Naive B cell (primary cell): ENCODE measurements around the gene KIRREL3. TPM values are rescaled to one million over a fixed set of nuclear protein-coding genes. Genes with fewer than 3 reads are reported as not detected.
A peak's percentile ranks its signal among the peaks of the same experiment; 100 is the strongest.

ENCODE experiments used
- ATAC-seq, 2 donors: fragments of 150-1000 bp; cut with Tn5 transposase; 2 replicates each; pipeline ENCODE4 v1.10.0; 2021; ENCODE audit warnings: low read depth in 2 of 2, mild to moderate bottlenecking in 2 of 2, moderate library complexity in 2 of 2
- DNase-seq: peaks from one replicate; pipeline ENCODE4 v3.0.0; 2022
- H3K27ac Mint-ChIP-seq, 6 donors: one replicate each; pipeline ENCODE4 v1.8.0; 2020 to 2022; ENCODE audit warnings: mild to moderate bottlenecking in 6 of 6, mixed read lengths in 6 of 6, moderate library complexity in 5 of 6, inconsistent platforms in 2 of 6
- H3K27me3 Mint-ChIP-seq, 3 donors: one replicate each; pipeline ENCODE4 v1.8.0; 2021 to 2022; ENCODE audit warnings: mixed read lengths in 3 of 3, mild to moderate bottlenecking in 1 of 3
- H3K36me3 Mint-ChIP-seq, 2 donors: one replicate each; pipeline ENCODE4 v1.8.0; 2020 to 2022; ENCODE audit warnings: mixed read lengths in 2 of 2, inconsistent platforms in 1 of 2, mild to moderate bottlenecking in 1 of 2
- H3K4me1 Mint-ChIP-seq, 3 donors: one replicate each; pipeline ENCODE4 v1.8.0; 2020 to 2022; ENCODE audit warnings: mixed read lengths in 3 of 3, inconsistent platforms in 1 of 3, mild to moderate bottlenecking in 1 of 3, moderate library complexity in 1 of 3
- H3K4me3 Mint-ChIP-seq, 8 donors: one replicate each; pipeline ENCODE4 v1.8.0; 2020 to 2022; ENCODE audit warnings: mild to moderate bottlenecking in 8 of 8, mixed read lengths in 8 of 8, moderate library complexity in 8 of 8, inconsistent platforms in 2 of 8
- H3K9me3 Mint-ChIP-seq, 7 donors: one replicate each; pipeline ENCODE4 v1.8.0; 2020 to 2022; ENCODE audit warnings: mixed read lengths in 7 of 7, mild to moderate bottlenecking in 5 of 7, inconsistent platforms in 2 of 7, moderate library complexity in 1 of 7
- polyA plus RNA-seq, 6 donors: library from polyadenylated mRNA; unstranded; fragments of 300-500 nt; fragmentation: Illumina TruSeq; gene quantifications; one replicate each; pipeline ENCODE4 v1.2.3, GENCODE V29; 2021; ENCODE audit warnings: low read depth in 6 of 6

The KIRREL3 gene
- polyA plus RNA-seq, 6 donors from 2014 or later, result not detected

DNA sequence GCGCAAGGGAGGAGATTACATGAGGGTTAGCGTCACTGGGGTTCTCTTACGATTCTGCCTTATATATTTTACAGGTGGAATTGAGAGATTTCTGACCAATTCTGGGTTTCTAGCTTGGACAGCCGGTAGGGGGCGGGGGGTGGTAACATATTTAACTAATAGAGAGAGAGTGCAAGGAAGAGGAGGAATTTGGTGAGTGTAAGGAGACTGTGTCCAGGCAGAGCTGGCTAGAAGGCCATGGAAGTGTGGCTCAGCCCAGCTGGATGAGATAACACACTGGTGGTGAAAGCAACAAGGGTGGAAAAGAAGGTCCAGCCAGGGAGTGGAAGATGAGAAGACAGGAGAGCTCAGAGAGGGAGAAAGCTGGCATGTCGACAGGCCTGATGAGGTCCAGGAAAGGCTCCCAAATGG, 588.6 kb downstream of the KIRREL3 start:
- ATAC-seq, result no peak

DNA sequence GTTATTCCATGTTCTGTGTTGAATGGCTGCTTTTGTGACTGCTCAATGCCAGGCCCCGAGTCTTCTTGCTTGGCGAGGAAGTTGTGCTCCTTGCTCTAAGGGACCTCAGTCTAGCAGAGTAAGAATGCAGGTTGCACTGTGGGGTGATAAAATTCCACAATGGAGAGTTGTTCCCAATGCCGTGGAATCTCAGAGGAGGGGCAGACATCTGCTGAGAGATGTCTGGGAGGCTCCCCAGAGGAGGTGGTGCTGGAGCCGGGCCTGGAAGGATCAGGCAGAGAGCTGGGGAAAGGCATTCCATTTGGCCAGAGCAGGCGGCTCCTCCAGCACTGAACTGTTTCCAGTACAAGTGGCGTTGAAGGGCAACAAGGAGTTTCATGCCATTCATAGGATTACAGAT, 589.9 kb downstream of the KIRREL3 start:
- Mint-ChIP-seq H3K36me3 (no peaks in the 10 kb centered on the region), H3K9me3 (no peaks in the 10 kb centered on the region)

More for the DNA sequence above, 588.6 kb downstream of the KIRREL3 start:
- DNase-seq, result no peak
- Mint-ChIP-seq H3K4me3 (no peak overlapping the region), H3K4me1 (peaks cover 6 to 8% (median 8%) of the 10 kb centered on the region in 3 donors), H3K27me3 (peaks cover 0 to 8% (median 0%) of the 10 kb centered on the region in 3 donors), H3K9me3 (no peaks in the 10 kb centered on the region), H3K36me3 (no peaks in the 10 kb centered on the region), H3K27ac (peak overlapping the region in 2 of 6 donors; percentile 35 to 83)

DNA sequence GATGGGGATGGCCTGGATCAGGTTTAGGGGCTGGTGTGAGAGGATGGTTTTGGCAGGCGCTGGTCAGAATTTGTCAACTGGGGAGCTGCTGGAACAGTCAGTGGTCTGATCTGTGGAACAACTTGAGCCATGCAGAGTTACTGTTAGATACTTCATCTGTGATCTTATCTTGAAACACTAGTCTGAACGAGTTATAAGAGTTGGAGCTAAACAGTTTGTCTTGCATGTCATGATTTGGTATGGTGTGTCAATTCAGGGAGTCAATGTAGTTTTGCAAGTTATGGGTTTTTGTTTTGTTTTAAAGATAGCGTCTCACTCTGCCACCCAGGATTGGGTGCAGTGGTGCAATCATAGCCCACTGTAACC, 591.0 kb downstream of the KIRREL3 start:
- Mint-ChIP-seq H3K27ac (peak overlapping the region in 1 of 6 donors; percentile 19), H3K9me3 (no peaks in the 10 kb centered on the region), H3K4me1 (no peaks in the 10 kb centered on the region), H3K27me3 (peaks cover 0 to 1% (median 0%) of the 10 kb centered on the region in 3 donors), H3K4me3 (no peak overlapping the region), H3K36me3 (no peaks in the 10 kb centered on the region)
- no peak for ATAC-seq
- no peak for DNase-seq

More for the DNA sequence above, 589.9 kb downstream of the KIRREL3 start:
- ATAC-seq (no peak), DNase-seq (no peak)
- Mint-ChIP-seq H3K27ac (no peak overlapping the region), H3K4me1 (peaks cover 0 to 1% (median 0%) of the 10 kb centered on the region in 3 donors), H3K27me3 (peaks cover 0 to 8% (median 0%) of the 10 kb centered on the region in 3 donors), H3K4me3 (peak overlapping the region in 1 of 8 donors; percentile 17)

DNA sequence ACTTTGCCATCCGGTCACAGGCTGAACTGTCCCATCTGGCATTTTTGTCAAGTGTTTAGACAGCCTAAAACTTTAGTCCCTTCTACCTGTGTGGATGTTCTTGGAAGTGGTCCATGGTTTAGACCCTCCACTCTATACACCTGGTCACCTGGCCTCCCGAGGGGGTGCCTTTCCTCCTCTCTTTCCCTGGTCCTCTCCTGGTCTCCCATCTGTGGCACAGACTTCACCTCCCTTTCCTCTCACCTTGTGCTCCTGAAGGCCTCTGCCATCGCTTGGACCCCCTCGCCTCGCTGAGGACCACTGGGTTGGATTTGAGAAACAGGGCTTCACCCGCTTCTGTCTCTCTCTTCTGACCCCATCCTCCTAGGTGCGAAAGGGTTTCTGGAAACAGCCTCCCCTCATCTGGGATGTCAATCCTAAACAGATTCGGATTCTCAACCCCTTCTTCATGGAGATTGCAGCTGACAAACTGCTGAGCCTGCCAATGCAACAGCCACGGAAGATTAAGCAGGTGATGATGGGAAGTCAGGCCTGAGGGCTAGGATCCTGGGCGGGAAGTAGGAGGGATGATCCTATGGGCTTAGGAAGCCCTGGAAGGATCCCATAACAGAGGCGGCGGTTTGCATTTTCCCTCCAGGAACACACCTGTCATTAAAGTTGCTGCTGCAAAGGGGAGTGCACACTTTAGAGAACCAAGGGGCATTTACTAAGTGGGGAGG, 591.5 kb downstream of the KIRREL3 start:
- H3K9me3 Mint-ChIP-seq, result no peaks in the 10 kb centered on the region
- no peak overlapping the region for H3K4me3 Mint-ChIP-seq
- H3K36me3 Mint-ChIP-seq, result no peaks in the 10 kb centered on the region
- H3K27me3 Mint-ChIP-seq, result no peaks in the 10 kb centered on the region
- ATAC-seq (no peak), DNase-seq (no peak)
- no peaks in the 10 kb centered on the region for H3K4me1 Mint-ChIP-seq
- peak overlapping the region in 1 of 6 donors; percentile 19 for H3K27ac Mint-ChIP-seq

DNA sequence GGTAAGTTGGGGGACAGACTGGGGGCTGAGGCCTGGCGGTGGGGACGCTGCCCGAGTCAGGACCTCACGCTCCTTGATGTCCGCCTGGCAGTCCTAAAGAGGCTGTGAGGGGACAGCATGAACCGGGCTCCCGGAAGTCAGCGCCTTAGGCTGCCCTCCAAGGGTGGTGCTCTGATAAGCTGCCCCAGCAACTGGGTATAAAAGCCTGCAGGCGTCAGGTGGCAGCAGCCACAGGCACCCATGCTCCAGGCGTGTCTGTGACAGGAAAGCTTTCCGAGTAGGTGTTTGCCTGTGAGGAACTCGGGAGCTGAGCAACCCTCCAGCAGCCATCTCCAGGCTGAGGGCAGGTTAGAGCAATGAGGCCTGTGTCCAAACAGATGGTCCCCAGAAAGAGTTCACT, 592.1 kb downstream of the KIRREL3 start:
- DNase-seq (no peak), ATAC-seq (no peak)
- H3K4me1 Mint-ChIP-seq, result no peaks in the 10 kb centered on the region
- H3K4me3 Mint-ChIP-seq, result no peak overlapping the region
- H3K27me3 Mint-ChIP-seq, result no peaks in the 10 kb centered on the region
- no peaks in the 10 kb centered on the region for H3K9me3 Mint-ChIP-seq
- H3K36me3 Mint-ChIP-seq, result no peaks in the 10 kb centered on the region
- H3K27ac Mint-ChIP-seq, result peak overlapping the region in 1 of 6 donors; percentile 31

DNA sequence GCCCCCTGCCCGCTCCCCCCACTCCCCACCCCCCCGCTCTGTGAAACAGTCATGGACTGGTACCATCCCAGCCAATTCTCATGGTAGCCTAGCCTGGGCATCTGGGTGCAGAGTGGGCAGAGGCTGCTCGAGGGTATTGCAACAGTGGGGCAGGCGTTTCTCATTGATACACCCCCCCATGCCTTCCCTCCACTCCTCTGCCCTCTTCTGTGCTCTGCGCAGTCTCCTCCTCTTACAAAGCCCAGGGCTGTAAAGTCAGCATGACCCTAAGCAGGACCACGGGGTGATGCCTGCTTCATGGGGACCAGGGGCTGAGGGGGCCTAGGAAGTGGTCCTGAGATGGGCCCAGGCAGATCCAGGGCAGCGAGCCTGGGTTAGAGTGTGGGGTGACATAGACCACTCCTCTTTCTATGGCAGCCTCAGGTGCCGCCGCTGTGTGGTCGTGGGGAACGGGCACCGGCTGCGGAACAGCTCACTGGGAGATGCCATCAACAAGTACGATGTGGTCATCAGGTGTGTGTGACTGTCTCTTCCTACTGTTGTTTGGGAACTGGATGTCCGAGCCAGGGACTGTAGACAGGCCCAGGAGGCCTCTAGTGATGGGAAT, 592.8 kb downstream of the KIRREL3 start:
- no peak overlapping the region for H3K4me3 Mint-ChIP-seq
- H3K36me3 Mint-ChIP-seq, result no peaks in the 10 kb centered on the region
- H3K9me3 Mint-ChIP-seq, result no peaks in the 10 kb centered on the region
- ATAC-seq, result no peak
- H3K27me3 Mint-ChIP-seq, result no peaks in the 10 kb centered on the region
- no peak for DNase-seq
- H3K27ac Mint-ChIP-seq, result peak overlapping the region in 2 of 6 donors; percentile 41 to 47
- H3K4me1 Mint-ChIP-seq, result no peaks in the 10 kb centered on the region

DNA sequence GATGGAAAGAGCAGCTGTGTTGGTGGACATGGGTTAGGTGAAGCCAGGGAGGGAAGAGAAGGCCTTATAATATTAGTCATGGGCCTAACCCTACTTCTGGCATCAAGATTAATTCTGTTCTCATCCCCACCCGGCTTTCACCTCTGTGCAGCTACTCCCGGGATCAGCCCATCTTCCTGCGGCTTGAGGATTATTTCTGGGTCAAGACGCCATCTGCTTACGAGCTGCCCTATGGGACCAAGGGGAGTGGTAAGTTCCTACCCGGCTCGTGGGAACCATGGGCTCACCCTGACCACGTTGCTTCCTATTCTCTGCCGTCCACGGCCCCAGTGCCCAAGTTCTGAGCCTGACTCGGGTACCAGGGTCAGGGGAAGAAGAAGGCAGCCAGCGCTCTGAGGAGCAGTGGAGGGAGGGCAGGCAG, 593.5 kb downstream of the KIRREL3 start:
- H3K27me3 Mint-ChIP-seq, result peaks cover 0 to 1% (median 0%) of the 10 kb centered on the region in 3 donors
- no peak for DNase-seq
- H3K4me1 Mint-ChIP-seq, result no peaks in the 10 kb centered on the region
- no peak overlapping the region for H3K4me3 Mint-ChIP-seq
- H3K27ac Mint-ChIP-seq, result peak overlapping the region in 1 of 6 donors; percentile 78
- ATAC-seq, result no peak
- no peaks in the 10 kb centered on the region for H3K9me3 Mint-ChIP-seq
- no peaks in the 10 kb centered on the region for H3K36me3 Mint-ChIP-seq

DNA sequence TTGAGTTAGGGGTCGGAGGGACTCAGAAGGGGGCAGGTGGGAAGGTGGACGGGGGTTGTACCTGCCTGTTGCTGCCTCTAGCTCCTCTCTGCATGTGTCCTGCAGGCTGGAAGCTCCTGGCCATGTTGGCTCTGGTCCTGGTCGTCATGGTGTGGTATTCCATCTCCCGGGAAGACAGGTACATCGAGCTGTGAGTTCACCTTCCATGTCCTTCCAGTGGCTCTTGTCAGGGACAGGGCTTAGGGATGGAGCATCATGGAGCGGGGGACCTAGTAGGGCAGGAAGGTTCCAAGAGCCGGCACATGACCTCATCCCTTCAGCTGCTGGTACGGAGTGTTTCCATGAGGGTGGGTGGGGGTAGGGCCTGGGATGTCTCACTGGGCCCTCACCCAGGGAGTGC, 594.2 kb downstream of the KIRREL3 start:
- H3K27me3 Mint-ChIP-seq, result peaks cover 0 to 9% (median 0%) of the 10 kb centered on the region in 3 donors
- H3K4me3 Mint-ChIP-seq, result no peak overlapping the region
- H3K9me3 Mint-ChIP-seq, result no peaks in the 10 kb centered on the region
- H3K27ac Mint-ChIP-seq, result no peak overlapping the region
- ATAC-seq, result no peak
- no peaks in the 10 kb centered on the region for H3K4me1 Mint-ChIP-seq
- no peak for DNase-seq
- H3K36me3 Mint-ChIP-seq, result no peaks in the 10 kb centered on the region

DNA sequence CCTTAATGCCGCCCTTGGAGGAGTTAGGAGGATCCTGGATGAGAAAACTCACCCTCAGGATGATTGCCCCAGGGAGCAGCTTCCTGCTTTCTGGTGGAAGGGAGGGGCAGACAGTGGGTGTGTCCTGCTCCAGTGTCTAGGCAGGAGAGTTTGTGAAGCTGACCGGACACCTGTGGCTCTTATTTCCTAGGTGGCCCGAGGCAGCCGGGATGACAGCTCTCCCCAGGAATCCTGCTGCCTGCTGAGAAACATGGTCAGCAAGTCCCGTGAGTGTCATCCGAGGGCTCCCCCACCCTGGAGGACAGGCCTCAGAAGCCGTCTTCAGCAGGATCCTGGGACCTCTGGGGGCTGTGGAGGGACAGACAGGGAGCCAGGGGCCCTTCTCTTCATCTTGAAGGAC, 594.7 kb downstream of the KIRREL3 start:
- no peak for ATAC-seq
- Mint-ChIP-seq H3K27me3 (peaks cover 0 to 12% (median 0%) of the 10 kb centered on the region in 3 donors), H3K36me3 (peaks cover 0 to 2% of the 10 kb centered on the region in 2 donors), H3K27ac (no peak overlapping the region), H3K4me3 (no peak overlapping the region), H3K4me1 (no peaks in the 10 kb centered on the region), H3K9me3 (peaks cover 0 to under 1% (median 0%) of the 10 kb centered on the region in 7 donors)
- DNase-seq, result no peak

DNA sequence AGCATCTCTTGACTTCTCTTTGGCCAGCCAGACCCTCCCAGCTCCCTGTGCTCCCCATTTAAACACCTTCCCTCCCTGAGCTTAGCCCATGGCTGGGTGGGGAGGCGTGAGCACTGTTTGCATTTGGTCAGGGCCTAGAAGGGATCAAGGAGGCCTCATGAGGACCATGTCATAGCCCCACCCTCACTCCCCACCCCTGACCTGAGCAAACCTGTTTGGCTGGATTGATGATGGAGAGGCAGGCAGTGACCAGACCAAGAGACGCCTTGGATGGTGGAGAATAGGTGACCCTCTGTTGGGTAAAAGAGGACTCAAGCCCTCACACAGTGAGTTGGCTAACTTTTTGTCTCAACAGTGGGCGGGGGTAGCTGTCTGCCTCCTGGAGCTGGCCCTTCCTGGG, 595.2 kb downstream of the KIRREL3 start:
- H3K4me1 Mint-ChIP-seq, result no peaks in the 10 kb centered on the region
- H3K27ac Mint-ChIP-seq, result no peak overlapping the region
- DNase-seq (no peak), ATAC-seq (no peak)
- H3K4me3 Mint-ChIP-seq, result no peak overlapping the region
- peaks cover 0 to 6% (median 0%) of the 10 kb centered on the region in 7 donors for H3K9me3 Mint-ChIP-seq
- peaks cover 0 to 18% (median 0%) of the 10 kb centered on the region in 3 donors for H3K27me3 Mint-ChIP-seq
- H3K36me3 Mint-ChIP-seq, result peaks cover 0 to 7% of the 10 kb centered on the region in 2 donors

DNA sequence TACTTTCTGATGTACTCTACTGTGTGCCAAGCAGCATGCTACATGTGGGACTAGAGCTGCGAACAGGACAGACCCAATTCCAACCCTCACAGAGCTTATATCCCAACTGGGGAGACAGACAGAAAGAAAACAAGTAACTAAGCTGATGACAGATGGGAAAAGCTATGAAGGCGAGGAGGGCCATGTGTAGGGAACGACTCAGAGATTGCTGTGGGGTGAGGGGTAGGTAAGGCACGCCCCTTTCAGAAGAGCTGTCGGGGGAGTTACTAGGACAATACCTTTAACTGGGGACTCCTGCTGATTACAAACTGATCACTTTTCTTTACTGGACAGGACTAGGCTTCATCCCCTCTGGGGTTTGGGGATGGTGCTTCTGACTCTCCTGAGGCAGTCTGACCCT, 596.2 kb downstream of the KIRREL3 start:
- Mint-ChIP-seq H3K4me1 (no peaks in the 10 kb centered on the region), H3K27ac (no peak overlapping the region), H3K27me3 (peaks cover 0 to 23% (median 0%) of the 10 kb centered on the region in 3 donors), H3K36me3 (peaks cover 0 to 10% of the 10 kb centered on the region in 2 donors), H3K4me3 (no peak overlapping the region), H3K9me3 (peaks cover 0 to 9% (median 5%) of the 10 kb centered on the region in 7 donors)
- DNase-seq, result no peak
- no peak for ATAC-seq

DNA sequence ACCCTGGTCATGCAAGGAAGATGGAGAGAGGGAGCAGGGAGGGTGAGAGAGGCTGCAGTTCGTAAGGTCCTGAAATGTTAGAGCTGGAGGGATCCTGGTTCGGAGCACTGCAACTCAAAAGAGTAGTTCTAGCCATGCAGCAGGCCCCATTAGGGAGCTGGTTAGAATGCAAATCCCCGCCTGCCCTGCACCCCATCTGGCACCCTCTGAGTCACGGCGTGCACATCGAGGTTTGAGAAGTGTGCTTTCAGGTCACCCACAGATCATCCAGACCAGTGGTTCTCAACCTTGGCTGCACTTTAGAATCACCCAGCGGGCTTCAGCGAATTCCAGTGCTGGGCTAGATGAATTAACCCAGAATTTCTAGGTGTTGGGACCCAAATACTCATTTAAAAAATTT, 596.9 kb downstream of the KIRREL3 start:
- Mint-ChIP-seq H3K27ac (no peak overlapping the region), H3K27me3 (peaks cover 0 to 23% (median 0%) of the 10 kb centered on the region in 3 donors), H3K36me3 (peaks cover 0 to 10% of the 10 kb centered on the region in 2 donors), H3K4me3 (no peak overlapping the region), H3K4me1 (no peaks in the 10 kb centered on the region), H3K9me3 (peaks cover 0 to 9% (median 5%) of the 10 kb centered on the region in 7 donors)
- DNase-seq (no peak), ATAC-seq (no peak)

DNA sequence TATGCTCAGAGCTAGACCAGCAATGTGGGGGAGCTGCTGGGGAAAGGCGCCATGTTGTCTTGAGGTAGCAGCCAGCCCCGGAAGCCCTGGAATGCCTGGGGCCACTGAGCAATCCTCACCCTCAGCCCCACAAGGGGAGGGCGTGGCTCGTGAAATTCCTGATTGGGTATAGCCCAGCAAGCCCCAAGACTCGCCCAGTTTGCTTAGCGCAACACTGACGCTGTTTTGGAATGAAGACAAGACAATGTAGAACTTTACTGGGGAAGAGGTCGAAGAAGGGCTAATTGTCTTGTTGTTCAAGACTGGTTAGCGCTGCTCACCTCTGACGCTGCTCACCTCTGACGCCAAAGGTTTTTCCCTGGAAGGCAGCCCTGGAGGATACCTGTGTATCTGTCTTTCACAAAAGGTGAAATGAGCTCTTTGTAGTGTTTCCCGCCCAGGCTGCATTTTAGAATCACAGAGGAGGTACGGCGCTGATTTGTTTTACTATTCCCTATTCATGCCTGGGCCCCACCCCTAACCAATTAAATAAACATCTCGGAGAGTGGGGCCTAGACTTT, 597.5 kb downstream of the KIRREL3 start:
- peaks cover 0 to 10% of the 10 kb centered on the region in 2 donors for H3K36me3 Mint-ChIP-seq
- peaks cover 0 to 9% (median 5%) of the 10 kb centered on the region in 7 donors for H3K9me3 Mint-ChIP-seq
- H3K27ac Mint-ChIP-seq, result no peak overlapping the region
- no peaks in the 10 kb centered on the region for H3K4me1 Mint-ChIP-seq
- peaks cover 0 to 23% (median 0%) of the 10 kb centered on the region in 3 donors for H3K27me3 Mint-ChIP-seq
- H3K4me3 Mint-ChIP-seq, result no peak overlapping the region
- ATAC-seq (no peak), DNase-seq (no peak)

DNA sequence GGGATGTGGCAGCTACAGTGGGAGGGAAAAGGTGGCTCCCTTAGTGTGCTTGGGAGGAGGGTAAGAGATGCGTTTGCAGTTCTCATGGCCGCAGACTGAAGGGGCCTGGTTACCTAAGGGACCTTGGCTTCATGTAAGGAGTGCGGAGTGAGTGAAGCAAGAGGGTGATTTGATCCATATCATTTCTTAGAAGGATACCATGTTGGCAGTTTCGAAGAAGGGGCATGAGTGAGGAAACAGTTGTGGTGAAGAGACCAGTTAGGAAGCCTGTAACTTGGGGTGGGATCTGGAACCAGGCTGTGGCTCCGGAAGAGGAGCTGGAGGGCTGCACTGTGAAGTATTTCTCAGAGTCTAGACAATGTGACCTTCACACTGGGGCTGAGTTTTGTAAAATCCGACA, 600.1 kb downstream of the KIRREL3 start:
- Mint-ChIP-seq H3K9me3 (peaks cover 0 to 9% (median 5%) of the 10 kb centered on the region in 7 donors), H3K27ac (no peak overlapping the region), H3K36me3 (peaks cover 0 to 10% of the 10 kb centered on the region in 2 donors), H3K4me3 (peak overlapping the region in 1 of 8 donors; percentile 9), H3K4me1 (no peaks in the 10 kb centered on the region), H3K27me3 (peaks cover 0 to 23% (median 0%) of the 10 kb centered on the region in 3 donors)
- DNase-seq, result no peak
- no peak for ATAC-seq
